ENCODE measurements around the gene ARHGAP6.

DNA sequence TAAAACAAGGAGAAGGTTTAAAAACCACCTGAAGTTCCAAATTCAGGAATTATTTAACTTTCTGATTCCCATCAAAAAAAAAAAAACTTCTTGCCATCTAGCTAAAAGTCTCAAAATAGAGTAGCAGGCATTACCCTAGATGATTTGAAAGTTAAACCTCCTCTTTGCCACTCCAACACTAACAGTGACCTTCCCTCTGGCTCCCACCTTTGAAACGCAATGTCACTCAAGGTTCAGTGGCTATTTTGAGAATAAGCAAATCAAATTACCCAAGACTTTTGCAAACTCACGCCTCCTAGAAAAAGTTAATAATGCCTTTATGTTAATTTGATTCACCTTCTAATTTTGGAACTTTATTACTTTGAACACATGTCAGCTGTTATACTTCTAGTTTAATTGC lies 103.2 kb downstream of the ARHGAP6 start:
- TF ChIP-seq SUZ12 (IDR thresholded peaks at IDR 0.05; ENCODE audit: extremely low read depth, insufficient read depth, insufficient read length): no peak
- TF ChIP-seq YY1 (IDR thresholded peaks at IDR 0.05; ENCODE audit: insufficient read depth, insufficient read length): no peak
- TF ChIP-seq ZNF274 (IDR thresholded peaks at IDR 0.05; ENCODE audit: low read depth, low read length): no peak
